NCI-H1092 treated with DMSO at 0.1 percent for 48 hours (cell line): Measurements from ENCODE around the gene RSPH1.

Experiments used
- DNase-seq: peaks from one replicate; lab custom pipeline; 2025; lab: John Stamatoyannopoulos, UW

RSPH1 gene

GRCh38 chr21:42426876-42427480 lies 69.0 kb downstream of the RSPH1 start:
- no peak for DNase-seq

DNA sequence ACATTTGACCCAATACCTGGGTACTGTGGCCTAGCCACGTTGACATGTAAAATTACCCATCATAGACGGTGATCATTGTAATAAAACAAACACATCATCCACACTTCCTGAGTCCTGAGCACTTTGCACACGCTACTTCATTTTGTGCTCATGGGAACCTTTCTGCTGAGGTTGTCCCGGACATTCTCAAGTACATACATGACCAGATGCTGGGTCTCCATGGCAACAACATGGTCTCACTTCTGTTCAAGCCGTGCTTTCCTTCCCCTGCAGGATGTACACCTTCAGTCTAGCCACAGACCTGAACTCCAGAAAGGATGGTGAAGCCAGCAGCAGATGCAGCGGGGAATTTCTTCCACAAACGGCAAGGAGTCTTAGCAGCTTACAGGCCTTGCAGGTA lies 69.6 kb downstream of the RSPH1 start:
- DNase-seq, result no peak

- no peak for DNase-seq
These were observed 70.4 kb downstream of the RSPH1 start for GRCh38 chr21:42425591-42425990.

GRCh38 chr21:42424914-42425541 lies 71.0 kb downstream of the RSPH1 start:
- no peak for DNase-seq

- no peak for DNase-seq
These were observed 72.3 kb downstream of the RSPH1 start for GRCh38 chr21:42423685-42424084.

DNA sequence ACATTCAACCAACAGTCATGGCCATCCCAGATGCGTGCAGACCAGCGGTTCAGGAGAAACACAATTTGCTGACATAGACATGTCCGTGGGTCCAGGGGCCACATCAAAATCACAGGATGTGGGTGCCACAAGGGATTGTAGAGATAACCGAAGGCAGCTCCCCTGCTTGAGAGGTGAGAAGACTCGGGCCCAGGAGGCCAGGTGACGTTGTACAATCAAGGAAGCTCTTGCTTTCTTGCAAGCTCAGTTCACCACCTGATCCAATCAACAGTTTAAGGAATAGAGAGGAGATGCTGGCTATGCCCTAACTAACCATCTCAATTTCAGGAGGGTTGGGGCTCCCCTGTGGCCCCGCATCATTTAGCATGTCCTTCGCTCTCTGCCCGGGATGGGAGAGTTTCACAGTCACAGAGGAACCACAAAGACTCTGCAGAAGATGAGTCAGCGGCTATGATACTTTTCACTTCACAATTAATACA lies 72.8 kb downstream of the RSPH1 start:
- no peak for DNase-seq
